ENCODE results near the gene HBD. TPM values are rescaled to one million over a fixed set of nuclear protein-coding genes. Genes with fewer than 3 reads are reported as not detected.

Gene HBD
- polyA plus RNA-seq, 1 of the 3 experiments (the other 2 are of a cell fraction), result not detected

GRCh38 chr11:5203366-5203765 lies 30.9 kb downstream of the HBD start:
- H3K79me2 ChIP-seq (ENCODE audit: insufficient read depth), result no peaks in the 10 kb centered on the region
- ChIA-PET POLR2A (no interaction called here), CTCF (interaction anchor here (1.6 kb wide), 1 partner anchor 177 kb away, joined by 4 read pairs; no protein-coding TSS in a partner anchor)
- H3K27me3 ChIP-seq (ENCODE audit: insufficient read depth), result peaks cover 6% of the 10 kb centered on the region; the same call in 1 of the 2 replicates
- TF ChIP-seq EP300 (IDR thresholded peaks at IDR 0.05; ENCODE audit: borderline replicate concordance in 1 of 2, low read depth in 1 of 2, low read length in 1 of 2) (no peak), TAF1 (IDR thresholded peaks at IDR 0.05; ENCODE audit: borderline replicate concordance, low read depth, low read length) (no peak), TCF12 (IDR thresholded peaks at IDR 0.05) (no peak), SMC3 (IDR thresholded peaks at IDR 0.05; ENCODE audit: low read depth, low read length) (no peak), USF2 (IDR thresholded peaks at IDR 0.05; ENCODE audit: borderline replicate concordance, low read depth, low read length) (no peak), FOSL2 (IDR thresholded peaks at IDR 0.05; ENCODE audit: borderline replicate concordance, low read depth) (no peak), RFX5 (IDR thresholded peaks at IDR 0.05; ENCODE audit: low read length) (no peak), RXRA (IDR thresholded peaks at IDR 0.05; ENCODE audit: borderline replicate concordance, low read depth) (no peak), FOXM1 (IDR thresholded peaks at IDR 0.05; ENCODE audit: low read depth) (no peak), RAD21 (IDR thresholded peaks at IDR 0.05; ENCODE audit: low read length) (no peak), EZH2phosphoT487 (IDR thresholded peaks at IDR 0.05; ENCODE audit: borderline replicate concordance, low read depth) (no peak), ELF1 (IDR thresholded peaks at IDR 0.05) (no peak), YY1 (IDR thresholded peaks at IDR 0.05; ENCODE audit: low read depth) (no peak)
- H3K36me3 ChIP-seq (replicated peaks in 1 of 2; ENCODE audit: control insufficient read depth in 1 of 2, insufficient read depth in 2 of 2, low read length in 1 of 2), result no peaks in the 10 kb centered on the region
- WGBS (ENCODE audit: low lambda C conversion rate), result 2% methylated on average over 2 of the region's 2 CpGs
- H2AFZ ChIP-seq (ENCODE audit: low read depth), result no peak overlapping the region
- H3K9me2 ChIP-seq, result no peaks in the 10 kb centered on the region
- H3K9me3 ChIP-seq, result no peaks in the 10 kb centered on the region
- no peak overlapping the region for H3K27ac ChIP-seq (ENCODE audit: low read depth in 2 of 2, low read length in 1 of 2)
- no peaks in the 10 kb centered on the region for H4K20me1 ChIP-seq (ENCODE audit: insufficient read depth)
- no peaks in the 10 kb centered on the region for H3K4me1 ChIP-seq (ENCODE audit: control insufficient read depth in 1 of 2, insufficient read depth in 2 of 2, low read depth in 1 of 2, low read length in 1 of 2)
- no peak overlapping the region for H3K9ac ChIP-seq
- DNase-seq, result no peak
- no peak overlapping the region for H3K4me3 ChIP-seq (ENCODE audit: low read depth in 2 of 2, low read length in 1 of 2)
- no peak overlapping the region for H3K4me2 ChIP-seq
- H3F3A ChIP-seq (replicated peaks; ENCODE audit: insufficient read depth), result no peaks in the 10 kb centered on the region

- Histone ChIP-seq H3K9me2 (no peaks in the 10 kb centered on the region), H3K4me1 (ENCODE audit: control insufficient read depth in 1 of 2, insufficient read depth in 2 of 2, low read depth in 1 of 2, low read length in 1 of 2) (no peaks in the 10 kb centered on the region), H3K79me2 (ENCODE audit: insufficient read depth) (no peaks in the 10 kb centered on the region), H2AFZ (ENCODE audit: low read depth) (no peak within 1 kb of the TSS), H3K4me2 (no peak within 1 kb of the TSS), H3K27me3 (ENCODE audit: insufficient read depth) (peaks cover 6% of the 10 kb centered on the region; the same call in 1 of the 2 replicates), H3K9ac (no peak within 1 kb of the TSS), H4K20me1 (ENCODE audit: insufficient read depth) (no peaks in the 10 kb centered on the region), H3K27ac (ENCODE audit: low read depth in 2 of 2, low read length in 1 of 2) (no peak within 1 kb of the TSS), H3F3A (replicated peaks; ENCODE audit: insufficient read depth) (no peaks in the 10 kb centered on the region), H3K36me3 (replicated peaks in 1 of 2; ENCODE audit: control insufficient read depth in 1 of 2, insufficient read depth in 2 of 2, low read length in 1 of 2) (no peaks in the 10 kb centered on the region), H3K4me3 (ENCODE audit: low read depth in 2 of 2, low read length in 1 of 2) (no peak within 1 kb of the TSS), H3K9me3 (no peaks in the 10 kb centered on the region)
- POLR2A ChIA-PET, result no interaction called here
- DNase-seq, result no peak
- WGBS (ENCODE audit: low lambda C conversion rate), result 0% methylated on average over 1 of the region's 1 CpG
- TF ChIP-seq RCOR1 (IDR thresholded peaks at IDR 0.05; ENCODE audit: low read length), result no peak
- no peak for TF ChIP-seq REST (IDR thresholded peaks at IDR 0.05; ENCODE audit: low read depth, low read length)
- no peak for TF ChIP-seq USF2 (IDR thresholded peaks at IDR 0.05; ENCODE audit: borderline replicate concordance, low read depth, low read length)
- TF ChIP-seq JUND (IDR thresholded peaks at IDR 0.05), result no peak
- no peak for TF ChIP-seq IRF3 (IDR thresholded peaks at IDR 0.05; ENCODE audit: low read depth, low read length)
- TF ChIP-seq TCF12 (IDR thresholded peaks at IDR 0.05), result no peak
- no peak for TF ChIP-seq EP300 (IDR thresholded peaks at IDR 0.05; ENCODE audit: borderline replicate concordance in 1 of 2, low read depth in 1 of 2, low read length in 1 of 2)
- CTCF ChIA-PET, result no interaction called here
Measured at GRCh38 chr11:5200582-5200981, 33.7 kb downstream of the HBD start, which contains the start of gene OR51V1. Gene OR51V1, minus strand, starts transcription at chr11:5200682. Its CDS starts 0 bp downstream, at chr11:5200682.

Measured in SK-N-SH (cell line).